Stimulated activated CD8-positive, alpha-beta memory T cell treated with anti-CD3 and anti-CD28 coated beads, Interleukin-4, amount 100 ng/mL, for 48 hours (primary cell): ENCODE results near the gene PSMB8.
"Not testable (repeated sequence)": the region's sequence is repeated elsewhere in the genome, so short reads cannot be mapped to it uniquely, and the experiment has no call there.

Experiments used
- DNase-seq: peaks from one replicate; pipeline ENCODE4 v3.0.0-alpha.2; 2020

The PSMB8 gene

GRCh38 chr6:32836873-32837272 is 7.0 kb downstream of the PSMB8 start:
- no peak for DNase-seq

GRCh38 chr6:32835167-32835893 is 8.5 kb downstream of the PSMB8 start:
- no peak for DNase-seq

GRCh38 chr6:32833664-32834063 is 10.2 kb downstream of the PSMB8 start:
- no peak for DNase-seq

GRCh38 chr6:32832535-32832934 is 11.3 kb downstream of the PSMB8 start:
- no peak for DNase-seq

GRCh38 chr6:32830936-32831335 is 12.9 kb downstream of the PSMB8 start:
- no peak for DNase-seq

- no peak for DNase-seq
Observed at GRCh38 chr6:32830017-32830416, 13.8 kb downstream of the PSMB8 start.

- DNase-seq, result no peak
Observed at GRCh38 chr6:32829495-32829894, 14.4 kb downstream of the PSMB8 start.

GRCh38 chr6:32827025-32827424 is 16.8 kb downstream of the PSMB8 start:
- no peak for DNase-seq

- no peak for DNase-seq
Observed at GRCh38 chr6:32825966-32826365, 17.9 kb downstream of the PSMB8 start.

GRCh38 chr6:32819729-32820128 is 24.1 kb downstream of the PSMB8 start:
- DNase-seq, result no peak

- no peak for DNase-seq
Observed at GRCh38 chr6:32818867-32819266, 25.0 kb downstream of the PSMB8 start.

- no peak for DNase-seq
Observed at GRCh38 chr6:32816746-32817204, 27.1 kb downstream of the PSMB8 start, which contains the start of gene HLA-DOB. Gene HLA-DOB (minus strand): TSS chr6:32817002. CDS start chr6:32816951, 51 bp downstream.

- DNase-seq, result no peak
Observed at GRCh38 chr6:32815996-32816395, 27.9 kb downstream of the PSMB8 start.

GRCh38 chr6:32815115-32815514 is 28.7 kb downstream of the PSMB8 start:
- DNase-seq, result no peak

GRCh38 chr6:32814145-32814544 is 29.7 kb downstream of the PSMB8 start:
- DNase-seq, result no peak

GRCh38 chr6:32809171-32809570 is 34.7 kb downstream of the PSMB8 start:
- no peak for DNase-seq

- no peak for DNase-seq
Observed at GRCh38 chr6:32807020-32807580, 36.7 kb downstream of the PSMB8 start.

GRCh38 chr6:32805404-32805803 is 38.4 kb downstream of the PSMB8 start:
- DNase-seq, result not testable (repeated sequence)

- no peak for DNase-seq
Observed at GRCh38 chr6:32803416-32803815, 40.4 kb downstream of the PSMB8 start.

GRCh38 chr6:32799740-32800139 is 44.1 kb downstream of the PSMB8 start:
- DNase-seq, result no peak

- DNase-seq, result no peak
Observed at GRCh38 chr6:32799168-32799567, 44.7 kb downstream of the PSMB8 start.

GRCh38 chr6:32796848-32797776 is 46.7 kb downstream of the PSMB8 start:
- DNase-seq, result peak; percentile 94

- DNase-seq, result no peak
Observed at GRCh38 chr6:32794510-32794909, 49.3 kb downstream of the PSMB8 start.
